Measurements from ENCODE around the gene CDK19.
"Not testable (repeated sequence)": the region's sequence is repeated elsewhere in the genome, so short reads cannot be mapped to it uniquely, and the experiment has no call there.

The CDK19 gene

DNA sequence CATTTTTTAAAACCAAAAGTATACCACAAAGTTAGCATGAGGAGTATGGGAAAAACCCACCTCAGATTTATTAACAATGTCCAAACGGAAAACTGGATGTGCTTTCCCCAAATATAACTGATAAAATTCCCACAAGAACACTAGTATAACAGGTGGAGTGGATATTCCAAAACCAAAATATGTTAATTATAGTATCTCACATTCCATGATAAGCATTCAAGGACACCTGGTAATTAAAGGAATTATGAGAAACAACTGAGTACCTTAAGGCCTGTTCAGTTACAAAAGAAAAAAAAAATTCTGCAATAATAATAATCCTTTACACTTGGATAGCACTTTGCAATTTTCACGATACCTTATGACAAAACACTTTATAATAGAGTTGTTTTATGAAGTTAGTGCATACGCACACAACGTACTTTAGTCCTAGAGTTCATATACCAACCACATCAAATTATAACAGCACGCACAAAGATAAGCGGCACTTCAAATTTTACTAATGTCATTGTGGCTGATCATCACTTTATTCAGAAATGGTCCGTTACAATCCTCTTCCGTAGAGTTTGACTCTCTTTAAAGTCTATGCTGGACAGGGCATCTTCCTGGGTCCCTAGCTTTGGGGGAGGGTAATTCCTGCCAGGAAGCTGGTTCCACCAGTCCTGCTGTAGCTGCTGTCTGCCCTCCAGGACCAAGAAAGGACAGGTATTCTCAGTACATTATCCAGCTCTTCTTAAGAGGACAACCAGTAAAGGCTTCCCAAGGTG lies 1.7 kb downstream of the CDK19 start:
- DNase-seq (ENCODE audit: low spot score) = no peak

DNA sequence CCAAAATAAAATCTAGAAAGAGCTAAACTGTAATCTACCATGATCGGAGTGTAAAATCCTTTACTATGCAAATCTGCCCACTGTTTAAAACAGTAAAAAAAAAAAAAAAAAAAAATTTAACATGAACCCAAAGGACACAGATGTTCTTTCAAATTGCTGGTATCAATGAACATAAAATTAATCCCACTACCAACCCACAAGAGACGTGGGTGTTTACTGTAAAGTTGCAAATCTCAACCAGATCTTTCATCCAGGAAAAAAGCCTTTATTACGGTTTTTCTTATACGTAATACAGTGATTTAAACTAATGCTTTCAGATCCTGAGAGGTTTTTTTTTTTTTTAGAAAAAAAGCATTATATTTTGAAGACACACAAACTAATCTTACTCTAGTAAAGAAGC lies 2.5 kb downstream of the CDK19 start:
- DNase-seq (ENCODE audit: low spot score) = no peak

GRCh38 chr6:110810896-110811586 lies 4.2 kb downstream of the CDK19 start:
- DNase-seq (ENCODE audit: low spot score) = no peak

- DNase-seq (ENCODE audit: low spot score) = no peak
These were observed 5.5 kb downstream of the CDK19 start for GRCh38 chr6:110809792-110810191.

- not testable (repeated sequence) for DNase-seq (ENCODE audit: low spot score)
These were observed 13.1 kb downstream of the CDK19 start for GRCh38 chr6:110802175-110802574.

DNA sequence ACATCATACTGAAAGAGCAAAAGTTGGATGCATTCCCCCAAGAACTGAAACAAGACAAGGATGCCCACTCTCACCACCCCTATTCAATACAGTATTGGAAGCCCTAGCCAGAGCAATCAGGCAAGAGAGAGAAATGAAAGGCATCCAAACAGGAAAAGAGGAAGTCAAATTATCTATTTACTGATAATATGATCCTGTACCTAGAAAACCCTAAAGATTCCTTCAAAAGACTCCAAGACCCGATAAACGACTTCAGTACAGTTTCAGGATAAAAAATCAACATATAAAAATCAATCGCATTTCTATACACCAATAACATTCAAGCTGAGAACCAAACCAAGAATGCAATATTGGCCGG lies 14.5 kb downstream of the CDK19 start:
- DNase-seq (ENCODE audit: low spot score) = no peak

DNA sequence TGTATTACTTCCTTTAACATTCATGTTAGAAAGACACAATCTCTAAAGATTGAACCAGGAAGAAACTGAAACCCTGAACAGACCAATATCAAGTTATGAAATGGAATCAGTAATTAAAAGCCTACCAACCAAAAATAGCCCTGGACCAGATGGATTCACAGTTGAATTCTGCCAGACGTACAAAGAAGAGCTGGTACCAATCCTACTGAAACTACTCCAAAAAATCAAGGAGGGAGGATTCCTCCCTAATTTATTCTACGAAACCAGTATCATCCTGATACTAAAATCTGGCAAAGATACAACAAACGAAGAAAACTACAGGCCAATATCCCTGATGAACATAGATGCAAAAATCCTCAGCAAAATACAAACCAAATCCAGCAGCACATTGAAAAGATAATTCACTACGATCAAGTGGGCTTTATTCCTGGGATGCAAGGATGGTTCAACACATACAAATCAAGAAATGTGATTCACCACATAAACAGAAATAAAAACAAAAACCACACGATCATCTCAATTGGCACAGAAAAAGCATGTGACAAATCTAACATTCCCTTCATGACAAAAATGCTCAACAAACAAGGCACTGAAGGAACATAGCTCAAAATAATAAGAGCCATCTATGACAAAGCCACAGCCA lies 15.0 kb downstream of the CDK19 start:
- DNase-seq (ENCODE audit: low spot score) = no peak

DNA sequence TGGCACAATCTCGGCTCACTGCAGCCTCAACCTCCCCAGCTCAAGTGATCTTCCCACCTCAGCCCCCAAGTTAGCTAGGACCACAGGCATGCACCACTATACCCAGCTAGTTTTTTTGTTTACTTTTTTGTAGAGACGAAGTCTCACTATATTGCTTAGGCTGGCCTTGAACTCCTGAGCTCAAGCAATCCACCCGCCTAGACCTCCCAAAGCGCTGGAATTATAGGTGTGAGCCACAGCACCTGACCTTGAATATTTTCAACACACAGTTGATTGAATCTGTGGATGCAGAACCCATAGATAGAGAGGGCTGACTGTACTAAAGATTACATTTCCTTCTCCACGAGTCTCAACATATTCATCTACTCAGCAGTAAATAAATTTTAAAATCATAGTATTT lies 15.6 kb downstream of the CDK19 start:
- DNase-seq (ENCODE audit: low spot score) = no peak

- DNase-seq (ENCODE audit: low spot score) = no peak
These were observed 16.1 kb downstream of the CDK19 start for GRCh38 chr6:110799189-110799588.

DNA sequence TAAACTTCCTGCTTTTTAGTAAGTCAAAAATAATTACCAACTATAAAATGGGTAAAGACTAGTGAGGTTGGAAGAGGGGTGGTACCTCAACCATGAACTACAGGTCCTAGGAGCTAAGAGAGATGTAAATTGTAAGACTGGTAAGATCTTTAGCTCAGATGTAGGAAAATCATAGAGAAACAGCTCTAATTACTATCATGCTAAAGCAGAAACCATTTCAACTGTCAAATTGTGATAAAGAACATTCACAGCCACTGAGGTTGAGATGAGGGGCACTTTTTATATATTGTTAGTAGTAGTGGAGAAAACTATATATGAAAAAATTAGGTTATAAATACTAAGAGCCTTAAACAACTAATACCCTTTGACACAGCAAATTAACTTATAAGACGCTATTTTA lies 20.0 kb downstream of the CDK19 start:
- no peak for DNase-seq (ENCODE audit: low spot score)

DNA sequence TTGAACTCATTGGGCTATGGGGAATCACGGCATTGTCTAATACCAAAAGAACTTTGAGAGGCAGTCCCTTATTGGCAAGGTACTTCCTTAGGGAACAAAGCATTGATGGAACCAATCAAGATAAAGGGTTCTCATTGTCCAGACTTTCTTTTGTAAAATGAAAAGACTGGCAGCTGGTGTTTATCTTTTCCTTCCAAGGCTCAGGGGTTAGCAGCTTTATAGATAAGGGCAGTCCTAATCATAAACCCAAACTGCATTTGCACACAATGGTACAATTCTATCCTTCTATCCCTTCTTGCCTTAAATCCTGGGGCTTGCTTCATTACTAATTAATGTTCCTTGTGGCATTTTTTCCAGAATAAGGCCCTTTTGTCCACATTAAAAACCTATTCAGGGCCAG lies 28.6 kb downstream of the CDK19 start:
- no peak for DNase-seq (ENCODE audit: low spot score)

- no peak for DNase-seq (ENCODE audit: low spot score)
These were observed 29.0 kb downstream of the CDK19 start for GRCh38 chr6:110786271-110786670.

DNA sequence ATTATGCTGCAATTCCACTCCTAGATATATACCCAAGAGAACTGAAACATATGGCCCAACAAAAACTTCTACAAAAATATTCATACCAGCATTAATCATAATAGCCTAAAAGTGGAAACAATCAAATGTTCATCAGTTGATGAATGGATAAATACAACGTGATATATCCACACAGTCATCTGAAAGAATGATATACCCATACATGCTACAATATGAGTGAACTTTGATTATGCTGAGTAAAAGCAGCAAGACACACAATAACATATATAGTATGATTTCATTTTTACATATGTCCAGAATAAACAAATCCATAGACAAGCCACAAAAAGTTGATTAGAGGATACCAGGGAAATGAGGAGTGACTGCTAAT lies 30.7 kb downstream of the CDK19 start:
- DNase-seq (ENCODE audit: low spot score) = no peak

DNA sequence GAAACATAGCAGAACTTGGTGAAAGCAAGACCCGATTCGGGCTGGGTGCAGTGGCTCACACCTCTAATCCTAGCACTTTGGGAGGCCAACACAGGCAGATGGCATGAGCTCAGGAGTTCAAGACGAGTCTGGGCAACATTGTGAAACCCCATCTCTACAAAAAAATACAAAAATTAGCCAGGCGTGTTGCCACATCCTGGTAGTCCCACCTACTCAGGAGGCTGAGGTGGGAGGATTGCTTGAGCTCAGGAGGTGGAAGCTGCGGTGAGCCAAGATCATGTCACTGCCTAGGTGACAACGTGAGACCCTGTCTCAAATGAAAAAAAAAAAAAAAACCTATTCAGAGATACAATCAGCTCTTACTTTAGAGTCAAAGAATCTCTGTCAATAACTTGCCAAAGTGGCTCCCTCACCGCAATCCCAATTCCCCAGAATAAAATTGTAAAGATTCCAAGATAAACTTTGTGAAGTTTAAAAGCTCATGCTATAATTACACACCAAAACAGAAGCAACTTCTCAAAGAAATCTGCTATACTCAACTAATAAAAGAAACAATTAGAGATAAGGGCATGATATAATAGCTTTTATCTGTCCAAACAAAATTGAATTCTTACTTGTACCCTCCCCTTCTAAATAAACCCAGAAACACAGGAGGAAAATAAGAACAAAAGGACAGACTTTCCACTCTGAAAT lies 33.6 kb downstream of the CDK19 start:
- DNase-seq (ENCODE audit: low spot score) = no peak

GRCh38 chr6:110778333-110778732 lies 36.9 kb downstream of the CDK19 start:
- DNase-seq (ENCODE audit: low spot score) = no peak

DNA sequence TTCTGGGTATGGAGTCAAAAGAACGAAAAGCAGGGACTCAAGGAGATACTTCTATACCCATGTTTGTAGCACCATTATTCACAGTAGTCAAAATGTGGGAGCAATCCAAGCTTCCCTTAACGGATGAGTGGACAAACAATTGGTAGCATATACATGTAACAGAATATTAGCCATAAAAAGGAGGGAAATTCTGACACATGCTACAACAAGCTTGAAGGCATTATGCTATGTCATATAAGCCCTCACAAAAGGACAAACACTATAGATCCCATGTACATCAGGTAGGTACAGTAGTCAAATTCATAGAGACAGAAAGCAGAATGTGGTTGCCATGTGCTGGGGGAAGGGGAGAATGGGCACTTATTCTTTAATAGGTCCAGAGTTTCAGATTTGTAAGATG lies 37.6 kb downstream of the CDK19 start:
- DNase-seq (ENCODE audit: low spot score) = no peak

DNA sequence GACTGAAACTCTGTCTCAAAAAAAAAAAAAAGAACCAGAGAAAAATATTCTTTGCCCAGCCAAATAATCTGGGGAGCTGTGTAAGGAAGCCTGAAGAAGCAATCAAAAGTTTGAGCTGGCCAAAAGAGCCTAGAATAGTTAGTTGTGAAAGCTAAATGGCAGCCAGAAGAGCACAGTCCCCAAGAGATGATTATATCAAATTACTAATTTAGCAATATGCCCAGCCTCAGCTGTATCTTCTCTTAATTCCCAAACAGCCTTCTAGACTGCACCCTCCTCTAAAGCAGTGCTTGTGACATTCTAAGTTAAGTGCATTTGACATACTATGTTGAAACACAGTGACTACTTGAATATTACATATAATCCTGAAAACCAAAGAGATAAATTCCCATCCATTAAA lies 38.9 kb downstream of the CDK19 start:
- no peak for DNase-seq (ENCODE audit: low spot score)

GRCh38 chr6:110769923-110770322 lies 45.3 kb downstream of the CDK19 start:
- DNase-seq (ENCODE audit: low spot score) = no peak

- no peak for DNase-seq (ENCODE audit: low spot score)
These were observed 47.2 kb downstream of the CDK19 start for GRCh38 chr6:110768057-110768456.

DNA sequence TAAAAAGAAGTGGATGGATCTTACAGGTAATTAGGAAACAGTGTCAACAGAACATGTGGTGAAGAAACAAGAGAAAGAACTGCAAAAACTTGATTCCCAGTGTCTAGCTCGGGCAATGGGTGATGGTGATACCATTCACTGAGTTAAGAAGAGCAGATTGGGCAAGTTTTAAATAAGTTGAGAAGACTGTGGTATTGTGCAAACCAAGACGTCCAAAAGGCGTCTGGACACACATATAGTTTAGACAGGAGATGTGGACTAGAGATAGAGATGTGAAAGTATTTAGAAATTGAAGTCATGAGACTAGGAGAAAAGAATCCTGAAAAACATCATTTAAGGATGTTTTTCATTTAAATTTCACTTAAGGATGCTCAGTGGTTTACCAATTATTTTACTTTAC lies 53.9 kb downstream of the CDK19 start:
- no peak for DNase-seq (ENCODE audit: low spot score)

DNA sequence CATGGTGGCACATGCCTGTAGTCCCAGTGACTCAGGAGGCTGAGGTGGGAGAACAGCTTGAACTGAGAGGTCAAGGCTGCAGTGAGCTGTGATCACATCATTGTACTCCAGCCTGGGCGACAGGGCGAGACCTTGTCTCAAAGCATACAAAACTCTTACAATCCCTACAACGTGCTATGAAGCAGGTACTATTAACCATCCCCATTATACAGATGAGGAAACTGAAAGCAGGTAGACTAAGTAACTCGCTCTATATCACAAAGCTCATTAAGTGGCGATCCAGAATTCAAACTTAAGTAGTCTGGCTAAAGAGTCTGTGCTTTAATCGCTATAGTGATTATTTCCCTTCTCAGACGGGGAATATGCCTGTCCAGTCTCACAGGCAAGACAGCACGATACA lies 54.7 kb downstream of the CDK19 start:
- no peak for DNase-seq (ENCODE audit: low spot score)

GRCh38 chr6:110760098-110760497 lies 55.2 kb downstream of the CDK19 start:
- DNase-seq (ENCODE audit: low spot score) = not testable (repeated sequence)

GRCh38 chr6:110757926-110758325 lies 57.3 kb downstream of the CDK19 start:
- DNase-seq (ENCODE audit: low spot score) = no peak

Data from left forelimb (tissue), 1 donor.